ENCODE measurements around the gene RSU1.
"Not testable (repeated sequence)": the region's sequence is repeated elsewhere in the genome, so short reads cannot be mapped to it uniquely, and the experiment has no call there.

Gene RSU1

GRCh38 chr10:16845248-16845647 is 28.0 kb upstream of the RSU1 start:
- in situ Hi-C loops (cut with MboI; ENCODE audit: low sequenced_read_pairs): loop anchor here (5.0 kb wide), 1 partner anchor 412 kb away; no protein-coding TSS in a partner anchor
- Histone ChIP-seq H3K9me3 (no peaks in the 10 kb centered on the region), H3K4me3 (no peak overlapping the region), H3K4me1 (no peaks in the 10 kb centered on the region), H3K36me3 (replicated peaks) (no peaks in the 10 kb centered on the region), H3K27me3 (ENCODE audit: low read depth) (no peaks in the 10 kb centered on the region)
- DNase-seq (ENCODE audit: low spot score in 2 of 2): no peak

DNA sequence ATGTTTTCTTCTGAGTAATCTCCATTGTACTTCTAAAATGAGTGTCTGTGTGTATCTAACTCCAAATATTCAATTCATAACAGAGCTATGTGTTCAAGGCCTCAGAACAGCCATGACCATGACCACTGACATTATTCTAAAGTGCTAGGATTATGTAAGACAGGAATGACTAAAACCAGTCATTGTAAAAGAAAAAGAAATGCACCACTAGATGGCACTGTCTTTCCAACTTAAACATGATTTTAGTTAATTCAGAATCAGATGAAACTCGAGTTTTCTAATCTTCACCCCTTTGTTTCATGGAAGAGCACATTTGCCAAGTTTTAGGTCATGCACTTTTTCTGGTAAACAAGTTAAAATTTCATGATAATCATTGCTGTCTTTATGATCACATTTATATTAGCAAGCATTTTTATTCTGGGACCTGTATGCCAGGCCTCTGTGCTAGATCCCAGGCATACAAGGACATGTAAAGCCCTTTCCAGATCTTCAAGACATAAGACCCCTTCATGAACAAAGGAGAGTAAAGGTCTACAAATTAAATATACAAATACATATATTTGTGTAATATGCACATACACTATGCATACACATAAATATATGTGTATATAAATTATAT is 26.1 kb upstream of the RSU1 start:
- H3K4me3 ChIP-seq: no peak overlapping the region
- in situ Hi-C loops (cut with MboI; ENCODE audit: low sequenced_read_pairs): no loop called here
- no peaks in the 10 kb centered on the region for H3K27me3 ChIP-seq (ENCODE audit: low read depth)
- no peaks in the 10 kb centered on the region for H3K36me3 ChIP-seq (replicated peaks)
- no peaks in the 10 kb centered on the region for H3K9me3 ChIP-seq
- H3K4me1 ChIP-seq: no peaks in the 10 kb centered on the region
- peak in 1 of 2 experiments; percentile 45 for DNase-seq (ENCODE audit: low spot score in 2 of 2)

GRCh38 chr10:16835228-16835627 is 18.0 kb upstream of the RSU1 start:
- Histone ChIP-seq H3K36me3 (replicated peaks) (no peaks in the 10 kb centered on the region), H3K4me3 (no peak overlapping the region), H3K9me3 (no peaks in the 10 kb centered on the region), H3K4me1 (no peaks in the 10 kb centered on the region), H3K27me3 (ENCODE audit: low read depth) (no peaks in the 10 kb centered on the region)
- in situ Hi-C loops (cut with MboI; ENCODE audit: low sequenced_read_pairs): loop anchor here (10.0 kb wide), 1 partner anchor 590 kb away; no protein-coding TSS in a partner anchor
- no peak for DNase-seq (ENCODE audit: low spot score in 2 of 2)

- no peaks in the 10 kb centered on the region for H3K9me3 ChIP-seq
- H3K4me3 ChIP-seq: no peak overlapping the region
- no peaks in the 10 kb centered on the region for H3K4me1 ChIP-seq
- no peaks in the 10 kb centered on the region for H3K36me3 ChIP-seq (replicated peaks)
- in situ Hi-C loops (cut with MboI; ENCODE audit: low sequenced_read_pairs): loop anchor here (10.0 kb wide), 1 partner anchor 592 kb away; no protein-coding TSS in a partner anchor
- no peak for DNase-seq (ENCODE audit: low spot score in 2 of 2)
- H3K27me3 ChIP-seq (ENCODE audit: low read depth): no peaks in the 10 kb centered on the region
Measured at GRCh38 chr10:16832351-16833080, 15.3 kb upstream of the RSU1 start.

DNA sequence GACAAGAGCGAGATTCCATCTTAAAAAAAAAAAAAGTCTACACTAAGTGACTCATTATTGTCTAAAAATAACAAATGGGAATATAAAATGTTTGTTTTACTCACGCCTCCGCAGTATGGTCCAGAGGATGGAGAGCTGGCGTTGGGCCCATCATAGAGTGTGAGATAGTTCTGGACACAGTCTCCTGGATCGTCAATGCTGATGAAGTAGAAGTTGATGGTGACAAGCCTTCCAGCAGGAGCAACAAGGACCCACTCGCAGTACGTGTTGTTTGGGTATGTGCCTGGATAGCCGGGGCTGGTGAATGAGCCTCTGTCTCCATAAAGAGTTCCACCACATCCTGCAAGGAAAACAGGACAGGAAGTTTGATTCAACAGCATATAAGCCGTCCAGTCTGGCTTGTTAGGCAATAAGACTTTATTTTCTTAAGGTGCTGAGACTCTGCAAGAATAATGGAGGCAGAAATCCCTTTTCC is 11.5 kb upstream of the RSU1 start:
- in situ Hi-C loops (cut with MboI; ENCODE audit: low sequenced_read_pairs): no loop called here
- Histone ChIP-seq H3K27me3 (ENCODE audit: low read depth) (no peaks in the 10 kb centered on the region), H3K9me3 (no peaks in the 10 kb centered on the region), H3K4me1 (no peaks in the 10 kb centered on the region), H3K4me3 (no peak overlapping the region), H3K36me3 (replicated peaks) (no peaks in the 10 kb centered on the region)
- no peak for DNase-seq (ENCODE audit: low spot score in 2 of 2)

DNA sequence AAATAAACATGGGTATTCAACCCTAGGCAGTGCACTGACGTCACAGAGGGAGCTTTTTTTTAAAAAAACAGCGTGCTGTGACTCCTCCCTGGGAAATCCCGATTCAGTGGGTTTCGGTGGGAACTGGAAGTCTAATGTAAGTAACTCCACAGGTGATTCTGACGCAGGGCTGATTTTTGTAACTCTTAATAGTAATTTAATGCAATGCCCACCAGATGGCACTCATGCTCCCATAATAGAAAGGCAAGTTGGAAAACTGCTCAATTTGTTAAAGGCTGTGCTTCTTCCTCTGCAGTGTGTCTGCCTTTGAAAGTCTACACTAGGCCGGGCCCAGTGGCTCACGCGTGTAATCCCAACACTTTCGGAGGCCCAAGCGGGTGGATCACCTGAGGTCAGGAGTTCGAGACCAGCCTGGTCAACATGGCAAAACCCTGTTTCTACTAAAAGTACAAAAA is 10.9 kb upstream of the RSU1 start:
- in situ Hi-C loops (cut with MboI; ENCODE audit: low sequenced_read_pairs): no loop called here
- peak; percentile 76 to 81 for DNase-seq (ENCODE audit: low spot score in 2 of 2)
- H3K4me3 ChIP-seq: no peak overlapping the region

DNA sequence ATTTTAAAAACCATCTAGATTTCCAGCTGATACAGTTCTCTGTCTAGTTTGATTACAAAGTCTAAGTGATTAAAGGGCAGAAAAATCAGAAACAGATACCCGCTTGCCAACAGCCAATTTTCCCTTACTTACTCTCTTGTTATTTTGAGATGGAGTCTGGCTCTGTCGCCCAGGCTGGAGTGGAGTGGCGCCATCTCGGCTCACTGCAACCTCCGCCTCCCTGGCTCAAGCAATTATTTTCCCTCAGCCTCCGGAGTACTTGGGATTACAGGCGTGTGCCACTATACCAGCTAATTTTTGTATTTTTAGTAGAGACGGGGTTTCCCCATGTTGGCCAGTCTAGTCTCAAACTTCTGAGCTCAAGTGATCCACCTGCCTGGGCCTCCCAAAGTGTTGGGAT is 10.2 kb upstream of the RSU1 start:
- in situ Hi-C loops (cut with MboI; ENCODE audit: low sequenced_read_pairs); H3K9me3 ChIP-seq; H3K27me3 ChIP-seq (ENCODE audit: low read depth): not testable (repeated sequence)

More for the DNA sequence above, 10.9 kb upstream of the RSU1 start:
- Histone ChIP-seq H3K27me3 (ENCODE audit: low read depth) (no peaks in the 10 kb centered on the region), H3K36me3 (replicated peaks) (no peaks in the 10 kb centered on the region), H3K4me1 (no peaks in the 10 kb centered on the region), H3K9me3 (no peaks in the 10 kb centered on the region; the same call in 1 of the 2 replicates)

GRCh38 chr10:16822726-16823360 is 5.6 kb upstream of the RSU1 start:
- no peaks in the 10 kb centered on the region for H3K36me3 ChIP-seq (replicated peaks)
- H3K4me3 ChIP-seq: no peak overlapping the region
- DNase-seq (ENCODE audit: low spot score in 2 of 2): no peak
- no peaks in the 10 kb centered on the region for H3K27me3 ChIP-seq (ENCODE audit: low read depth)
- no peaks in the 10 kb centered on the region; the same call in none of the 2 replicates for H3K4me1 ChIP-seq
- in situ Hi-C loops (cut with MboI; ENCODE audit: low sequenced_read_pairs): no loop called here
- peaks cover 13% of the 10 kb centered on the region for H3K9me3 ChIP-seq

More for the DNA sequence above, 10.2 kb upstream of the RSU1 start:
- H3K4me1 ChIP-seq; H3K4me3 ChIP-seq; DNase-seq (ENCODE audit: low spot score in 2 of 2); H3K36me3 ChIP-seq (replicated peaks): not testable (repeated sequence)

- no peak for DNase-seq (ENCODE audit: low spot score in 2 of 2)
- no peak overlapping the region for H3K4me3 ChIP-seq
- peaks cover 13% of the 10 kb centered on the region for H3K9me3 ChIP-seq
- no peaks in the 10 kb centered on the region; the same call in none of the 2 replicates for H3K4me1 ChIP-seq
- no peaks in the 10 kb centered on the region for H3K27me3 ChIP-seq (ENCODE audit: low read depth)
- no peaks in the 10 kb centered on the region for H3K36me3 ChIP-seq (replicated peaks)
- in situ Hi-C loops (cut with MboI; ENCODE audit: low sequenced_read_pairs): no loop called here
Measured at GRCh38 chr10:16822027-16822426, 4.8 kb upstream of the RSU1 start.

DNA sequence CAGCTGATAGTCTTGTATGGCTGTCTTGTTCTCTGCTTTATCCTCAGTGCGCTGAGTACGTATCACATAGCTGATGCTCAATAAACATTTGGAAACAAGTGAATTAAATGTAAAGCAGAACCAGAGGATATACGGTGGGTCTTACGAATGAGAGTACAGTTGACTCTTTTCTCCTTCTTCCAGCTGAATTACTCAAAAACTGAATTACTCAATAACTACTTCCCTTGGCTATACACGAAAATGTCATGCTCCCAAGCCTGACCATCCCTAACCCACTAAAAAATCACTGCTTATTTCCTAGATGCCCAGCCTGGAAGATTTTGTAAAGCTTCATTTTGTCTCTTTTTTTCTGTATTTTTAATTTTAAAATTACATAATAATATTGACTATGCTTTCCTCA is 3.2 kb upstream of the RSU1 start:
- H3K36me3 ChIP-seq (replicated peaks): no peaks in the 10 kb centered on the region
- in situ Hi-C loops (cut with MboI; ENCODE audit: low sequenced_read_pairs): no loop called here
- no peaks in the 10 kb centered on the region for H3K27me3 ChIP-seq (ENCODE audit: low read depth)
- no peak for DNase-seq (ENCODE audit: low spot score in 2 of 2)
- H3K4me3 ChIP-seq: no peak overlapping the region
- peaks cover 13% of the 10 kb centered on the region for H3K9me3 ChIP-seq
- peaks cover 6% of the 10 kb centered on the region for H3K4me1 ChIP-seq

GRCh38 chr10:16820018-16820417 is 2.8 kb upstream of the RSU1 start:
- Histone ChIP-seq H3K27me3 (ENCODE audit: low read depth) (no peaks in the 10 kb centered on the region), H3K36me3 (replicated peaks) (no peaks in the 10 kb centered on the region), H3K9me3 (peaks cover 13% of the 10 kb centered on the region), H3K4me1 (peaks cover 6% of the 10 kb centered on the region), H3K4me3 (no peak overlapping the region)
- no peak for DNase-seq (ENCODE audit: low spot score in 2 of 2)
- in situ Hi-C loops (cut with MboI; ENCODE audit: low sequenced_read_pairs): no loop called here

- Histone ChIP-seq H3K4me3 (no peak overlapping the region), H3K27me3 (ENCODE audit: low read depth) (no peaks in the 10 kb centered on the region), H3K4me1 (peaks cover 6% of the 10 kb centered on the region), H3K36me3 (replicated peaks) (no peaks in the 10 kb centered on the region), H3K9me3 (peaks cover 13% of the 10 kb centered on the region)
- no peak for DNase-seq (ENCODE audit: low spot score in 2 of 2)
- in situ Hi-C loops (cut with MboI; ENCODE audit: low sequenced_read_pairs): no loop called here
Measured at GRCh38 chr10:16819436-16819835, 2.2 kb upstream of the RSU1 start.

- H3K9me3 ChIP-seq: peaks cover 13% of the 10 kb centered on the region
- no peak overlapping the region for H3K4me3 ChIP-seq
- no peaks in the 10 kb centered on the region for H3K36me3 ChIP-seq (replicated peaks)
- H3K27me3 ChIP-seq (ENCODE audit: low read depth): no peaks in the 10 kb centered on the region
- H3K4me1 ChIP-seq: peaks cover 6% of the 10 kb centered on the region
- no peak for DNase-seq (ENCODE audit: low spot score in 2 of 2)
- in situ Hi-C loops (cut with MboI; ENCODE audit: low sequenced_read_pairs): no loop called here
Measured at GRCh38 chr10:16819026-16819425, 1.8 kb upstream of the RSU1 start.

GRCh38 chr10:16816830-16817124 is 447 bp downstream of the RSU1 start:
- Histone ChIP-seq H3K27me3 (ENCODE audit: low read depth) (no peaks in the 10 kb centered on the region), H3K36me3 (replicated peaks) (no peaks in the 10 kb centered on the region), H3K9me3 (0 out of 2 replicates have a peak, but pooled peaks cover under 1% of the 10 kb centered on the region), H3K4me1 (peaks cover 6% of the 10 kb centered on the region), H3K4me3 (peak overlapping the region; percentile 63)
- DNase-seq (ENCODE audit: low spot score in 2 of 2): no peak
- in situ Hi-C loops (cut with MboI; ENCODE audit: low sequenced_read_pairs): no loop called here
